ENCODE measurements around the gene CBX7. TPM values are rescaled to one million over a fixed set of nuclear protein-coding genes. Genes with fewer than 3 reads are reported as not detected.

The CBX7 gene
- total and polyA plus RNA-seq, 2 of the 8 experiments (the other 6 are each of a cell fraction or from before 2014, with no cell fraction given), result 6.9 to 8.7 TPM

- TF ChIP-seq POU5F1 (IDR thresholded peaks at IDR 0.05; ENCODE audit: low read depth, low read length) (0 out of 2 replicates have a peak, but pooled peaks have one; percentile 4), RXRA (IDR thresholded peaks at IDR 0.05; ENCODE audit: insufficient read depth, low read depth, low read length) (peak; percentile 94), CHD2 (IDR thresholded peaks at IDR 0.05; ENCODE audit: low read length) (peak; percentile 85), TEAD4 (IDR thresholded peaks at IDR 0.05; ENCODE audit: low read depth, low read length) (peak; percentile 100), CREB1 (IDR thresholded peaks at IDR 0.05) (peak; percentile 95), POLR2AphosphoS5 (IDR thresholded peaks at IDR 0.05; ENCODE audit: low read depth, low read length) (peak; percentile 64), YY1 (IDR thresholded peaks at IDR 0.05; ENCODE audit: low read depth, low read length) (no peak), EZH2 (IDR thresholded peaks at IDR 0.05; ENCODE audit: low read depth, low read length, severe bottlenecking) (no peak), BCL11A (IDR thresholded peaks at IDR 0.05; ENCODE audit: low read depth in 2 of 2, low read length in 2 of 2) (peak; percentile 46 to 75), TAF1 (IDR thresholded peaks at IDR 0.05; ENCODE audit: low read depth, low read length) (no peak; the same call in 1 of the 2 replicates), TCF12 (IDR thresholded peaks at IDR 0.05; ENCODE audit: low read depth, low read length) (peak; percentile 97), KDM4A (IDR thresholded peaks at IDR 0.05; ENCODE audit: low read depth, low read length, severe bottlenecking) (no peak), EP300 (IDR thresholded peaks at IDR 0.05; ENCODE audit: borderline replicate concordance in 1 of 2, low read depth in 2 of 2, low read length in 2 of 2) (peak; percentile 76 to 100), EGR1 (IDR thresholded peaks at IDR 0.05; ENCODE audit: borderline replicate concordance, low read depth, low read length) (peak; percentile 74), POLR2A (IDR thresholded peaks at IDR 0.05; ENCODE audit: control extremely low read depth in 1 of 2, low read depth in 2 of 2, low read length in 2 of 2) (peak in 1 of 2 experiments; percentile 73; a peak in 1 of 3 replicates)
Observed at GRCh38 chr22:39174498-39175352, 22.2 kb upstream of the CBX7 start (continued).
